ENCODE measurements around the gene HOXA10. TPM values are rescaled to one million over a fixed set of nuclear protein-coding genes. Genes with fewer than 3 reads are reported as not detected.

HOXA10 gene
- total and polyA plus RNA-seq, 11 donors, result 0.06 to 0.36 (median 0.18) TPM; not detected in 8

DNA sequence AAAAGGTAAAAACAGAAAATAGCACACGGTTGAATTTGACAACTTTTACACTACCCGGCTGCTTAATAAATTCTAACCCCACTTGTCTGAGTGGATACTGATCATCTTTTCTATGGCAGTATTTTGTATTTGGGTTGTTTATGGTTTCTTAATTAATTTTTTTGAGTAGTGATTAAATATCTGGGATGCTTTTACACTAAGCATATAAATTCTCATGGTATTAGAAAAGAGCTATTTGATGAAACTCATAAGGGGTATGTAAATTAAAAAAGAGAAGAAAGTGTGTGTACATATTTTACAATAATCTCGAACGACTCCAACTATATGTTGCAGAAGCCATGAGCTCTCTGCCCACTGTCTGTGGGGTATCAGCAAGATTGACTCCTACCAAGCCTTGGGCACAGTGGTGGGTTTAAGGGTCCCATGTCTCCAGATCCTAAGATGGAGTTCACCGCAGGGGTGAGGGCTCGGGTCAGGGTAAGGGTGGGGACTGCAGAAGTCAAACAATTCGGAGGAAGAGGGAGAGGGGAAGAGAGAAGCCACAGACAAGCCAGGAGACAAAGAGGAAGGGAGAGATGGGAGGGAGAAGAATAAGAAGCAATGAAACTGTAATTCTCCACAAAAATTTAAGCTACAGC, 33.3 kb upstream of the HOXA10 start:
- TF ChIP-seq, protein P1, sequence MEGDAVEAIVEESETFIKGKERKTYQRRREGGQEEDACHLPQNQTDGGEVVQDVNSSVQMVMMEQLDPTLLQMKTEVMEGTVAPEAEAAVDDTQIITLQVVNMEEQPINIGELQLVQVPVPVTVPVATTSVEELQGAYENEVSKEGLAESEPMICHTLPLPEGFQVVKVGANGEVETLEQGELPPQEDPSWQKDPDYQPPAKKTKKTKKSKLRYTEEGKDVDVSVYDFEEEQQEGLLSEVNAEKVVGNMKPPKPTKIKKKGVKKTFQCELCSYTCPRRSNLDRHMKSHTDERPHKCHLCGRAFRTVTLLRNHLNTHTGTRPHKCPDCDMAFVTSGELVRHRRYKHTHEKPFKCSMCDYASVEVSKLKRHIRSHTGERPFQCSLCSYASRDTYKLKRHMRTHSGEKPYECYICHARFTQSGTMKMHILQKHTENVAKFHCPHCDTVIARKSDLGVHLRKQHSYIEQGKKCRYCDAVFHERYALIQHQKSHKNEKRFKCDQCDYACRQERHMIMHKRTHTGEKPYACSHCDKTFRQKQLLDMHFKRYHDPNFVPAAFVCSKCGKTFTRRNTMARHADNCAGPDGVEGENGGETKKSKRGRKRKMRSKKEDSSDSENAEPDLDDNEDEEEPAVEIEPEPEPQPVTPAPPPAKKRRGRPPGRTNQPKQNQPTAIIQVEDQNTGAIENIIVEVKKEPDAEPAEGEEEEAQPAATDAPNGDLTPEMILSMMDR (IDR thresholded peaks at IDR 0.05), result no peak
- no peak for TF ChIP-seq POLR2A (IDR thresholded peaks at IDR 0.05)
- no peak overlapping the region for H3K4me3 ChIP-seq

DNA sequence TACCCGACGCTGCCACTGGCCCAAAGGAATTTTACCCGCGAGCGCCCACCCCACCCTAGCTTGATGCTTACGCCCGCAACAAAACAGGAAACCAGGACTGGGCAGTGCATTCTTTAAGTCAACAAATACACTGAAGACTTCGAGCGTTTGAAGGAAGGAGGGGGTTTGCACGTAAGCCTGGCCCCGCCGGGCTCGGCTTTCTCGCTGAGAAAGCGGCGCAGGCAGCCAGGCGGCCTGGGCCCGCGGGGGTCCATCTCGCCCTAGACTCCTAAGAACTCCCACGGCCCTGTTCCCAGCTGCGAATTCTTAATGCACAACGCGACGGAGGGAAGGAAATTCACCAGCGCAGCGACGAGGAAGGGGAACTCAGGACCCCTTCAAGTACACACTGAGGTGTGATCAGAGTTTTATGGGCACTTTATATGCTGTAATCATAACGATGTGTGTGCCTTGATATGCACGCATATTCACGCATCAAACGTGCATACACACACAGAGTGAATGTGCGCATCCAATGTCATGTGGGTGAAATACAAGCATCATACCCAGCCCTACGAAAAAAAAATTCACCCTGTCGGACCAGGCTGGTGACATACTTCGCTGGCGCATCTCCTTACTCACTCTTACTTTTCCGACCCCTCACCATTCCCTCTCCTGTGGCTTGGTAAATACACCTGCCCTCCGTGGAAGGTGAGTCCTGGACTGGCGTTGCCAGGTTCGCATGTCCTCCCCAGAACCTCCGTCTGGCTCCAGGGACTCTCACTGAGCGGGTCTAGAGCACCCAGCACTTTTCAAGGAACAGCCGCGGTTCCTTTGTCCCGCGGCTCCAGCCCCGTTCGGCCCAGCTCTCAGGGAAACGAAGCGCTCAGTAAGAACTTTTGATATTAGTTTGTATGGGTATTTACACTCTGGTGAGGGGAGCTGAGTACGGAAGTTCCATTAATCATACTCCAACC, 31.5 kb upstream of the HOXA10 start:
- H3K9me3 ChIP-seq, result no peaks in the 10 kb centered on the region
- ATAC-seq (no peak), DNase-seq (no peak)
- intact Hi-C loops (cut with DNase I), result loop anchor here in 6 of 10 donors (5.0 to 10.0 kb wide), 4 partner anchors 369 to 712 kb away; no protein-coding TSS in a partner anchor
- 5 to 9% (median 7%) methylated on average over 47 to 52 of the region's 52 CpGs for WGBS, 4 donors
- no peak overlapping the region for H3K27ac ChIP-seq
- TF ChIP-seq, protein P1 (IDR thresholded peaks at IDR 0.05), result no peak
- no peak for TF ChIP-seq POLR2A (IDR thresholded peaks at IDR 0.05)
- H3K27me3 ChIP-seq, result peaks cover 58 to 99% (median 94%) of the 10 kb centered on the region in 9 donors
- H3K4me3 ChIP-seq, result peak overlapping the region in 1 of 12 donors; percentile 34
- H3K36me3 ChIP-seq, result no peaks in the 10 kb centered on the region
- H3K4me1 ChIP-seq, result peaks cover 0 to 36% (median 14%) of the 10 kb centered on the region in 12 donors

More for the DNA sequence above, 33.3 kb upstream of the HOXA10 start:
- no peak overlapping the region for H3K27ac ChIP-seq
- ATAC-seq, result no peak
- intact Hi-C loops (cut with DNase I), result loop anchor here in 6 of 10 donors (5.0 to 10.0 kb wide), 4 partner anchors 367 to 710 kb away; no protein-coding TSS in a partner anchor
- DNase-seq, result no peak
- peaks cover 0 to 23% (median 11%) of the 10 kb centered on the region in 12 donors for H3K4me1 ChIP-seq
- WGBS, 4 donors, result 22 to 37% (median 37%) methylated on average over 7 of the region's 7 CpGs
- no peaks in the 10 kb centered on the region for H3K9me3 ChIP-seq
- H3K27me3 ChIP-seq, result peaks cover 60 to 99% (median 94%) of the 10 kb centered on the region in 9 donors
- no peaks in the 10 kb centered on the region for H3K36me3 ChIP-seq

DNA sequence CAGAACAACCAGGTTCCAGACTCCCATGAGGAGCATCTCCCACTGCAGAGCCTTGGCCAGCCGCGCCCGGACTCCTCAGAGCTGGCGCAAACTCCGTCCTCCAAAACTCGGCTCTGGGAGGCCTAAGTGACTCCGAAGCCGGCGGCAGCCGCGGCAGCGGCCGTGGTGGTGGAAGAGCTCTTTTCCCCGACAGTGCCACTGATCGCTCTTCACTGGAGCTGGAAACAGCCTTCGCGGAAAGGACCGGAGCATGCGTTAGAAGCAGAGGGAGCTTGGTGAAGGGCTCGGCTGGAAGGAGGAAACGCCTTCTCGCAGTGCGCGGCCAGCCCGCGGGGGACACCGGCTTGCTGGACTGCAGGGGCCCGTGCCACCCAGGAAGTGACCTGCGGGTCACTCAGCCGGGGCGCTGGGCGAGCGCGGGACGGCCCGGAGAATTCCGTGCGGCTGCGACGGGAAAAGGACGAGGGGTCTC, 30.8 kb upstream of the HOXA10 start:
- no peaks in the 10 kb centered on the region for H3K9me3 ChIP-seq
- H3K27ac ChIP-seq, result peak overlapping the region in 1 of 12 donors; percentile 21
- peaks cover 0 to 39% (median 16%) of the 10 kb centered on the region in 12 donors for H3K4me1 ChIP-seq
- 2 to 9% (median 5%) methylated on average over 33 to 41 of the region's 41 CpGs for WGBS, 4 donors
- H3K27me3 ChIP-seq, result peaks cover 61 to 99% (median 94%) of the 10 kb centered on the region in 9 donors
- peak overlapping the region in 1 of 12 donors; percentile 34 for H3K4me3 ChIP-seq
- TF ChIP-seq, protein P1 (IDR thresholded peaks at IDR 0.05), result no peak
- TF ChIP-seq POLR2A (IDR thresholded peaks at IDR 0.05), result no peak
- no peak for DNase-seq
- intact Hi-C loops (cut with DNase I), result loop anchor here in 7 of 10 donors (5.0 to 10.0 kb wide), 5 partner anchors 370 to 717 kb away; no protein-coding TSS in a partner anchor
- H3K36me3 ChIP-seq, result no peaks in the 10 kb centered on the region
- no peak for ATAC-seq

Data from heart left ventricle (tissue), 16 donors.